SK-N-SH (cell line): Measurements from ENCODE around the gene PDGFRB.

Experiments
- CTCF ChIP-seq: fragments of 200-600 bp; sonication (generic); IDR thresholded peaks from 2 replicates; pipeline ENCODE4 v1.6.1; 2017; ENCODE audit warnings: antibody characterized with exemption, mild to moderate bottlenecking, moderate library complexity
- EP300 ChIP-seq, 2 experiments: IDR thresholded peaks; 2 replicates each; pipeline versions ENCODE4 v1.4.0 to v1.6.1; 2012; ENCODE audit warnings: borderline replicate concordance in 1 of 2, low read depth in 1 of 2, low read length in 1 of 2
- GABPA ChIP-seq: IDR thresholded peaks from 2 replicates; pipeline ENCODE4 v1.4.0; 2012; ENCODE audit warnings: low read depth, mild to moderate bottlenecking
- POLR2AphosphoS5 ChIP-seq: IDR thresholded peaks from 2 replicates; pipeline ENCODE4 v1.6.1; 2012; ENCODE audit warnings: low read depth, low read length
- RCOR1 ChIP-seq: fragments of 150-350 bp; IDR thresholded peaks from 2 replicates; pipeline ENCODE4 v1.6.1; 2017; ENCODE audit warnings: antibody characterized with exemption, low read length
- ZBTB33 ChIP-seq: IDR thresholded peaks from 2 replicates; pipeline ENCODE4 v1.4.0; 2012; ENCODE audit warnings: low read depth, borderline replicate concordance

GRCh38 chr5:150077996-150078801 is 77.4 kb downstream of the PDGFRB start:
- no peak for TF ChIP-seq CTCF
- TF ChIP-seq ZBTB33, result no peak
- TF ChIP-seq GABPA, result no peak
- no peak for TF ChIP-seq EP300 (IDR thresholded peaks at IDR 0.05; ENCODE audit: borderline replicate concordance in 1 of 2, low read depth in 1 of 2, low read length in 1 of 2)
- no peak for TF ChIP-seq POLR2AphosphoS5
- TF ChIP-seq RCOR1, result no peak
